NCI-H128 (cell line): ENCODE data around the gene ONECUT2.
"Not testable (repeated sequence)": the region's sequence is repeated elsewhere in the genome, so short reads cannot be mapped to it uniquely, and the experiment has no call there.

Experiments used
- DNase-seq: peaks from one replicate; lab custom pipeline; 2025; ENCODE audit not compliant: unreplicated experiment; lab: John Stamatoyannopoulos, UW

The ONECUT2 gene

DNA sequence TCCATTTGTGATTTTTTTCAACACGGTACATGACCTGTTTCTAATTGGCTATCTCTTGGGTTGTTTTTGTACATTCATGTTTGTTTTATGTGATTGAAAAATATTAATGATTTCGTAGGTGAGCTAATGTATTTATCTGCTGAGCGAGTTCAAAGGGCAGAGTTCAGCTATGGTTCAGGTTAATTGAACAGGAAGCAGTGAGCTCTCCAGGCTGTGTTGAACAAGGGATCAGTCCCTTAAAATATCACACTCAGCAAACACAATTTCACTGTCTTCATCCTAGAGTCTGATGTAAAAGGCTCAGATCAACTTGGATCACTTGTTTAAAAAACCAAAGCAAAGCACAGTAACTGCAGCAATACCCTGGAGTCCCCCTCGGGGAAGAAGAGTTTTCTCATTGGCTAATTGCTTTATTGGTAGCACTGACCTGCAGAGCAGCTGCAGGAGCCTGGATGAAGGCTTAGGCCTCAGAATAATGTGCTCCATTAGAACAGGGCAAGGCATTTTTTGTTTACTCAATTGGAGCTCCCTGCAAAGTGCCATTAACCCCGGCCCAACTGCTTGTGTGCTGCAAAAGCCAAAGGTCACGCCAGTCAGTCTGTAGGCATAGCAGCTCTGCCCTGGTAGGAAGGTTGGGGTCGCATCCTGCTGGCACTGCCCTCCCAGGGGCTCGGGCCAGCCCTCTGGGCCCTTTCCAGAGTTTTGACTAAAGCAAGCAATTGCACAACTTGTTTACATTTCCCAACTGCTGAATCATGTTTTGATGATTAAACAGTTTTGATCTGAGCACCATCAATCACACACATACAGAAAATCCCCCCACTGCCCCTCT, 10.5 kb downstream of the ONECUT2 start:
- no peak for DNase-seq

DNA sequence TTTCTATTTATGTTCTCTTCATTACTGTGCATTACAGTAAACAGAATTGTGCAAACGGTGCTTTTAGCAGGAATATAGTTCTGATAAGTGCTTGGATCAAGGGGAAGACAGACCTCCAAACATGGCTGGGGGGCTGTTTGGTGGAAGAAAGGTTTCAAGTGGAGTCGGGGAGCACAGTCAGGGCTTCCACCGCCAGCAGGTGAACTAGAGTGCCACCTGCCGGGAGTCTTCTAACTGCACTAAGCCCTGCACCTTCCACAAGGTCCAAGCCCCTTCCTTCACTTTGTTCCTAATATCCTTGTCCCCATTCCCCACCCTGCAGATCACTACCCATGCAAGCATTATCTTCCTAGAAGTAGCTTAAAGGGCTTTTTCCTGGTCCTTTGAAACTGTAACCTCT, 11.1 kb downstream of the ONECUT2 start:
- DNase-seq, result no peak

DNA sequence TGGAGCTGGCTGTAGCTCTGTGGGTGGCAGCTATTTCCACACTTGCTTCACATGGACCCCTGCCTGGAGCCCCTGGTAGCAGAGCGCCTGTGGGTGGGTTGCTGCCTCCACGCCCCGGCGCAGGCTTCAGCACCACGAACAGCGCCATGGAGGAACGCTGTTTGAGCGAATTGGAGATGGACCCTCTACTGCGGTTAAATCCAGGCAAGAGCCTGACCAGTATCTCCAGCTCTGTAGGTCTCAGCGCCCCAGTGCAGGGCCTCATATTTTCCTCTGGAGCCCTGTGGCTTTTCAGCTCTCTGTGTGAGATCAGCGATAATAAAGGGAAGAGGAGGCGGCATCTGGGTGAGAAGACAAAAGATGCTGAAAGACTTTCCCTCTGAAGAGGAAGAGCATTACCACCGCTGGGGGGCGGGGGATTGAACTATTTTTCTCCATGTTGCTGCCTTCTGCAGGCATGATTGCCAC, 12.0 kb downstream of the ONECUT2 start:
- no peak for DNase-seq

DNA sequence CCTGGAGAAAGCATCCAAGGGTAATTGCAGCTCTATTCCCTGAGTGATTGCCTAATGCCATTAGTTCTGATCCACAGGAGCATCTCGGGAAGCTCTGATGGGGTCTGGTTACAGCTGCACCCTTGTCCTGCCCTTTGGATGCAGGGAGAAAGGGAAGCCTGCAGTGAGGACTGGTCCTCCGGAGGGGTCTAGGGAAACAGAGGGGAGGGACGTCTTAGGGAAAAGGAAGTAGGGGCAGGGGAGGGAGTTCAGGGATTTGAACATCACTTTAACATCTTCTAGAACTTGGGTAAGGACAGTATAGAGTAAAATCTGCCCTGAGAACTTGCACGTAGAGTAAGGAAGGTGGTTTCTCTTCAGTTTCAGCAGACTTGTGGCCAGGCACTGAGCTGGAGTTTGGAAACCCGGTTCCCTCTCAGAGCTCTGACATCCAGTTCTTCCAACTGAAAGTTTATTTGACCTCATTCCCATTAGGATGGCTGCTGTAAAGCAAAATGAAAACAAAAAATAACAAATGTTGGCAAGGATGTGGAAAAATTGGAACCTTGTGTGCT, 20.5 kb downstream of the ONECUT2 start:
- no peak for DNase-seq

DNA sequence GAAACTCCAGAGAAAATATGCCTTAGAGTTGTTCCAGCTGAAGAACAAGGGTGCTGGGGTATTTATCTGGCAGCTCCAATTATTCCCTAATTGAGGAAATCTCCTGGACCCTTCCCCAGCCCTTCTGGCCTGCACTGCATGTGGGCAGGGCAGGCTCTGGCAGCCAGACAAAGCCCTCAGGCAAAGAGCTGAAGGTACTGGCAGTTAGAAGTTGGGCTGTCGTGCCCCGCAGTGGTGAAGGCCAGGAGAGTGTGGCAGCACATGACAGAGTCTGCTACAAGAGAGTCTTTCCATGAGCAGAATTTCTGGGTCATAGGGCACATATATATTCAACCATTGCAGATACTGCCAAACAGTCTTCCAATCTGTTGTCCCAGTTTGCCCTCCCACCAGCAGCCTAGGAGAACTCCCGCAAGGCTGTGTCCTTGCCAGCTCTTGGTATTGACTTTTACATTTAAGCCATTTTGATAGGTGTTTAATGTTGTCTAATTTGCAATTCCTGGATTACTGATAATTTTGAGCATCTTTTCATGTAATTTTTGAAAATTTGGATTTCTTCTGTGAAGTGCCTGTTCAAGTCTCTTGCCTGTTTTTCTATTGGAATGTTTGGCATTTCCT, 26.6 kb downstream of the ONECUT2 start:
- DNase-seq, result no peak

DNA sequence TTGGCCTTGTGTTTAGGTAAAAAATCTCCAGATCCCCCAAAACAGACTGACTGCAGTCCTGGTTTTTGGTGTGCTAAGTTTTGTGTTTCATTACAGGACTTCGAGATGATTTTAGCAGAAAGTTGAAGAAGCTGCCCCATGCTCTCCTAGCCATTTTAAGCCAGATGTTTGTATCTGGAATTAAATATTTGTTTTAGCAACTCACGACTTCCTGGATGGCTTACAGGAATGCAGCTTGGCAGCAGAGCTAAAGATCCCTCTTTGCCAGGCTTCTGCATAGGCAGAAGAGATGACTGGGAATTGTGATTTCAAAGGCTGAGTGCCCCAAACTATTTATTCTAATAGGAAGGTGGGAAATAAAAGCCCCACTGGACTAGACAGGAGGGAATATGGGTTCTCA, 31.1 kb downstream of the ONECUT2 start:
- no peak for DNase-seq

DNA sequence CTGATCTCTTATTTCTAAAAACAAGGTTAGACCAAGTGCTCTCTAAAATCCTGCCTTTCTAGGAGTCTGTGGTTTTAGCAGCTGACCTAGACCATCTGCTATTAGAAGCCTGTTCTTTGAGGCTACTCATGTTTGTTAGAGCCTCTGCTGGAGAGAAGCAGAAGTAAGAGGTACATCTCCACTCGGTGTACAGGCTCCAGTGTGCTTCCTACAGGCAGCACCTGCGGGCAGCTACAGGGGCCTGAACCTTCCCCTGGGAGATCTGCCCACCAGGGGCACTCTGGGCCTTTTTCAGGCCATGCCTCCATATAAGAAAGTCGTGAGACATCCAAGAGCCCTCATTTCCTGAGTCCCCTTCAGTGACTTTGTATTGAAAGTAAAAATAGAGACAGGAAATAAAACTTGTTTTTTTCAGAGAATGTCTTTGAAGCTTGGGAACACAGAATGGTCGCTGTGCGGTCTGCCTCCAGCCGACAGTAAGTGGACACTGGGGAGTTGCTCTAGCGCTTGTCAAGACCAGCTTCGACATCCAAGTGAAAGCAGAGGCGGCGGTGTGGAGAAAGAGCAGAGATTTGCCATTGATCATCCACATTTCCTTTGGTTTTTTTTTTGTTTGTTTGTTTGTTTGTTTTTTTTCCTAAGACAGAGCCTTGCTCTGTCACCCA, 31.7 kb downstream of the ONECUT2 start:
- DNase-seq, result no peak

DNA sequence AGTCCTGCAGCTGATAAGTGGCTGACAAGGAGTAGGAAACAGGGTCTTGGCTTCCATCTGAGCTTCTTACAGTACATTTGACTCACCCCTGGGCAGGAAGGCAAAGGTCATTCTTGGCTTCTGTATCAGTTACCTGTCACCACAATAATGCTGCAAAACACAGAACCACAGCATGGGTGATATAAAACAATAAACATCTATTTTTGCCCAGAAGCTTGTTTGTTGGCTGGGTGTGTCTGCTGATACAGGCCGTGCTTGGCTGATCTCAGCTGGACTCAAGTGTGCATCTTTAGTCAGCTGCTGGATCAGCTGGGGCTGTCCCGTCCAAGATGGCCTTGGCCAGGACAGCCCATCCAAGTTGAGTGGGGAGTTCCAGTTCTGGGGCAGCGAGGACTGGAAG, 34.7 kb downstream of the ONECUT2 start:
- DNase-seq, result no peak

DNA sequence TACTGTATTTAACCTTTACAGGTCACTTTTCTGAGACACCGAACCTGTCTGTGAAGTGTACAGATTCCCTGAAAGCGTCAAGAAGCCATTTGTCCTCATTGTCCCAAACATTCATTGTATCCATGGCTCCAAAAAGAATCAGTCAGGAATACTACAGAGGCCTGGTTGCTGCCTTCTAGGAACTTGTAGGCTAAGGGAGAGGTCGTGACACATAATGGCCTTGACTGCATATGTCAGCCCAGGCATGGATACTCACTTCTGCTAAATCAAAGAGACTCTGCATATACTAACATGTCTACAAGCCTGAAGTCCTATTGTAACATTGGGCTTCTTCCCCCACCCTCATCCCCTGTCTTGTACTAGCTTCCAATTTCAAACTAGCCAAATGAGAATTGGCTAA, 40.2 kb downstream of the ONECUT2 start:
- DNase-seq, result no peak

DNA sequence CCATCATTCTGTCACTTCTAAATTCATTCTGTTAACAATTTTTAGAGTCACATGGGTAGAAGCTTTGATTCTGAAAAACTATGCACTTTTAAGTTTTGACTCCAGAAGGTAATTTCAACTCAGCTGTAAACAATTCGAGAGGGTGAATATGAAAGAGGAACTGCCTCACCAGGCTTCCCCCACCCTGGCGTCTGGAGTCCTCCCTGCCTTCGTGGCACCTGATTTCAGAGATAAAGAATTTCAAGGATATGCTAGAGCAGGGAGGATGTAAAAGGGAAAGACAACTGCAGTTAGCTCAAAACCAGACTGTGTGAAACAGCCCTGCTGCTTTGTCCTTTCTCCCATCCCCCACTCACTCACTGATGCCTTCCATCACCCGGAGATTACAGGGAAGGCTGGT, 40.7 kb downstream of the ONECUT2 start:
- DNase-seq, result no peak

DNA sequence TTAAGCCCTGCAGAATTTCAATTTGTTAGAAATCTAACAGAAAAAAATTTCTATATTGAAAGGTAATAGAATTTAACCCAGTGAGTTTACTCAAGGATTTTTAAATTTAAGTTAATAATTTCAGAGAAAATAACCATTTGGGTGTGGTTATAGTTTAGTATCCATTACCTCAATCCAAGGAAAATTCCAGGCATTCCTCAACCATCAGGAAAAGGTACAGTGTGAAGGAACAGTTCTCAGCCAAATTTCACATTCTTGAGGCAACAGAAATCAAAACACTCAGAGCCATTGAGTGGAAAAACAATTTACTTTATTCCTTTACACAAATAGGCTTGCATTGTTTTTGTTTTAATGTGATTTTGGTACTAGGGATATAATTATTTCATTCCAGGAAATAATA, 45.6 kb downstream of the ONECUT2 start:
- DNase-seq, result no peak

DNA sequence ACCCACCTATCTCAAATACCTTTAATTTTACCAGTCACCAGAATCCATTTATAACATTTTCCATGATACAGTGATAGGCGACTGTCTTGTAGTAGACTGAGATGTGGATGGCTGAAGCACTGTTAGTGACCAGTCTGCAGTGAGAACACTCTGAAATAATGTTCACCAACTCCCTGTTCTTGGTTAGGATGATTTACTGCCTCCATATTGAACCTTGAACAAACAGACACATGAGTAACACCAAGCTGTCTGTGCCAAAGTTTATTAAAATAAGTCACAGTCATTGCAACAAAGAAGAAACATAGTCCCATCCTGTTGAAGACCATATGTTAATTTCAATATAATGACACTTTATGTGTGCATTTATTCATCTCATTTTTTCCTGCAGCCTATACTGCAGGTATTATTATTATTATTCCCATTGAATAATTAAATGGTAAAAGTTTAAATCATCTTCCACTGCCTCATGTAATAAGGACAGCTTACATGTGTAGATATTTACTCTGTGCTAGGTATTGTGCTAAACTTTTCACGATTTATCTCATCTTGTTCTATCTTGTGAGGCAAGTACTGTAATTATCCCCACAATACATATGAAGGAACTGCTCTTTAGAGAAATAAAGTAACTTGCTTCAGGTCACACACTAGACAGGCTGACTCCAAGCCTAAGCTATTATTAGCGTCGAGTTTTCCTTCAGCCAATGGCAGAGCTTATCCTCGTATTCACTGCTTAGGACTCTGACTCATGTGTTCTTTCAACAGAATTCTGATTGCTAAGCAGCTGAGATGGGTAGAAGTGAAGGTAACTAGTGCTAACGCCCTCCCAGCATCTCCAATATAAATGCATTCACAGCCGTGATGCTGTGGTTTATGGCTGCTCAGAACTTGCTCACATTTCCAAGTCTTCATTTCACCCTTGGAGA, 62.5 kb downstream of the ONECUT2 start:
- DNase-seq, result no peak

DNA sequence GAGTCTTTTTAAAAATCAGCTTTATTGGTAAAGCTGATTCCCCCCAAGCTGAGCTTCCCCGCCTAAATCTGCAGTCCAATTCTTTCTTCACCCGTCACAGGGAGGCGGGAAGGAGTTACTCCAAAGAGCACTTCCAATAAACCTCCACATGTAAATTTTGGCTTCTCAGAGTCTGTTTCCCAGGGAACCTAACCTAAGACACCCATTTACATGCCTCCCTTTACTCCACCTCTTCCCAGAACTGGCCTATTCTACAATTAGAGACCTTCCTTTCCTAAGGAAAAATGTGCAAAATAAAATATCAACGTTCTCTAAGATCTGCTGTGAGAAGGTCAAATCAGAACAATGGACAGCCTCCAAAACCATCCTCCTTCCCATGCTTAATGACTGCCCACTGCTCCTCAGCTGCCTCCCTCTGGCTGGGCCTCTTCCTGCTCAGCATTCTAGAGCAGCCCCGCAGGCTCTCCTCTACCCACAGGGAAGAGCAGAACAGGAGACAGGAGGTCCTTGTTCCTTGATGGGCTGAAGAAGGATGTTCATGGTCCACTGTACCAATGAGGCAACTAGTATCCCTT, 63.6 kb downstream of the ONECUT2 start:
- no peak for DNase-seq

DNA sequence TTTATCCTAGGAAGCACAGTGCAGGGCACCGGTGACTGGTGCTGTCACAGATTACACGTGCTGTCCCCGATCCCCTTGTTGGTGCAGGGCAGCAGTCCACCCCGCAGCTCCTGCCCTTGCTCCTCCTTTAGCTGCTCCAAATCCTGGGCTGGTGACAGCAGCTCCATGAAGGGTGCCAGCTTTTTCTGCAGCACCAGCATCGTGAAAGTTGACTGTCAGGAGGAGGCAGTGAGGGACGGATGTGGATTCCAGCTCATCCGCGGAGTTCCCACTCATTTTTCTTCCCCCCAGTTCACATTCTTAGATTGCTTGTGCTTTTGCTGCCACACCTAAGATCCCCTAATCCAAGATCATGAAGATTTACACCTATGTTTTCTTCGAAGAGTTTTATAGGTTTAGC, 67.5 kb downstream of the ONECUT2 start:
- DNase-seq, result no peak

DNA sequence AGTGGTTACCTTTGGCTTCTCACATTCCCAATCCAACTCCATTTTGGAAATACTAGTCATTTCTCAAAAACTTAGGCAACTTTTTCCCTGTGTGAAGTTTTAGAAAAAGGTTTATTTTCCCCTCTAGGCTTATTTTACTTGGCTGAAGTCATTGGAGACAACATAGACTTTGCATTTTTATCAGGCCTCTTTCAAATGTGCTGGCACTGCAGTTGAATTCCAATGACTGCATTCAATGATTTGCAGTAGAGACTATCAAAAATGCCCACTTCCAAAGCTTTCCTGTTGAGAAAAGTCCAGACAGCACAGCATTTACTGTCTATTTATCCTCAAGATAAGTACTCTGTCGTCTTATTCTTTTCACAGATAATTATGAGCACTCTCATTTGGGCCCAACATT, 70.1 kb downstream of the ONECUT2 start:
- no peak for DNase-seq

DNA sequence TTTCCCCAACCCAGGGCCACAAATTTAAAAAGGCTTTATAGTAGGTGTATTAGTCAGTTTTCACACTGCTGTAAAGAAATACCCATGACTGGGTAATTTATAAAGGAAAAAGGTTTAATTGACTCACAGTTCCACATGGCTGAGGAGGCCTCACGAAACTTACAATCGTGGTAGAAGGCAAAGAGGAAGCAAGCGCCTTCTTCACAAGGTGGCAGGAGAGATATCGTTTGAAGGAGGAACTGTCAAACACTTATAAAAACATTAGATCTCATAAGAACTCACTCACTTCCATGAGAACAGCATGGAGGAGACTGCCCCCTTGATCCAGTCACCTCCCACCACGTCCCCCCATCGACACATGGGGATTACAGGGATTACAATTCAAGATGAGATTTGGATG, 80.9 kb downstream of the ONECUT2 start:
- no peak for DNase-seq

DNA sequence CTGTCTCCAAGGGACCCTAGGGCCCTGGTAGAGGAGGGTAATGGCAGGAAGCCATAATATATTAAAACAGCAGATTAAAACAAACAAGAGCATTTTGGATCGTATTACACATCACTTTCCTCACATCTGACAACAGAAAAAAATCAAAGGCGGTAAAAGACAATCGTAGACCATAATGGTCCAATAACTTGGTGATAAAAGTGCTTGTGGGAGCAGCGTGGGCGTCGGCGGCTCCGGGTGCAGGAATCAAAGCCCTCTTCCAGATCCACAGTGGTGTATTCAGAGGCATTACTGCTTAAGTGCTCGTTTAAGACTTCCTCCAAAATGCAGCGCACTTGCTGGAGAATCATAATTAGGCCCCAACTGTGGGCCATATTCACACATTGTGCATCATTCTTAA, 83.4 kb downstream of the ONECUT2 start:
- no peak for DNase-seq

DNA sequence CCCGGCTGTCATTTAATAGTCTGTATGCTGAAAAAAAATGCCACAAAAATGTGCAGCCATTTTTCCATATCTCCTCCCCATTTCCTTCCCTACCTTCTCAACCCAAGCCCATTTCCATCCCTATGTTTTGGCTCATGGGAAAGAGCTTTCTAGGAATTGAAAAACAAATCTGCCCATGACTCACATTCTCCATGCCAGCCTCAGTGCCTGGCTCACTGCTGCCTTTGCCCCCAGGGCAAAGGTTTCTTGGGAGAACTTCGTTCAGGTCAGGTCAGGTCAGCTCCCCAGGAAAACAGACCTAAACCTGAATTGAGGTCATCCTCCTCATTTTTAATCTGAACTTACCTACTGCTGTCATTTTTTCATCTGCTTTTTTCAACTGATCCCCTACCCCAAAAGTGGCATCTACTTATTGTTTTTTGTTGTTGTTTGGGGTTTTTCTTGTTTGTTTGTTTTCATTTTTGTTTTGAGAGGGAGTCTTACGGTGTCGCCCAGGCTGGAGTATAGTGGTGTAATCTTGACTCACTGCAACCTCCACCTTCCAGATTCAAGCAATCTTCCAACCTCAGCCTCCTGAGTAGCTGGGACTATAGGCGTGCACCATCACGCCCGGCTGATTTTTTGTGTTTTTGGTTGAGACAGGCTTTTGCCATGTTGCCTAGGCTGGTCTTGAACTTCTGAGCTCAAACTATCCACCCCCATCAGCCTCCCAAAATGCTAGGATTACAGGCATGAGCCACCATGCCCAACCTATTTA, 84.7 kb downstream of the ONECUT2 start:
- DNase-seq, result no peak

DNA sequence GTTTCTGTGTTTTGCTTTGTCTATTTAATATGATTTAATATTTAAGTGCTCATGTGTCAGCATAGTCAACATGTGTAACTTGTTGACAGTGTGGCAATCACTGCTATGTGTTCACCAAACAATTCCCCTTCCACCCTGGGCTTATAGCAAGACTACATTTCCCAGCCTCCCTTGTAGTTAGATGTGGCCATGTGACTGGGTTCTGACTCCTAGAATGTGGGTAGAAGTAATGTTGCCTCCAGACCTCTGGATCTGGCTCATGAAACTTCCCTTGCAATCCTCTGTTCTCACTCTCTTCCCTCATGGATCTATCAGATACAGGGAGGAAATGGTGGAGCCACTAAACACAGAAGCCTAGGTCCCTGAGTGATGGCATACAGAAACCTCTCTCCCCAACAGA, 87.2 kb downstream of the ONECUT2 start:
- DNase-seq, result not testable (repeated sequence)
